NCI-H1930 (cell line): Measurements from ENCODE around the gene SP8.
A peak's percentile ranks its signal among the peaks of the same experiment; 100 is the strongest.

ENCODE experiments used
- DNase-seq, 2 experiments: peaks; one replicate each; lab custom pipeline; 2025; lab: John Stamatoyannopoulos, UW

Gene SP8

GRCh38 chr7:20754001-20754400 lies 32.7 kb downstream of the SP8 start:
- DNase-seq: no peak

- DNase-seq: no peak
Measured at GRCh38 chr7:20749906-20750305, 36.8 kb downstream of the SP8 start.

DNA sequence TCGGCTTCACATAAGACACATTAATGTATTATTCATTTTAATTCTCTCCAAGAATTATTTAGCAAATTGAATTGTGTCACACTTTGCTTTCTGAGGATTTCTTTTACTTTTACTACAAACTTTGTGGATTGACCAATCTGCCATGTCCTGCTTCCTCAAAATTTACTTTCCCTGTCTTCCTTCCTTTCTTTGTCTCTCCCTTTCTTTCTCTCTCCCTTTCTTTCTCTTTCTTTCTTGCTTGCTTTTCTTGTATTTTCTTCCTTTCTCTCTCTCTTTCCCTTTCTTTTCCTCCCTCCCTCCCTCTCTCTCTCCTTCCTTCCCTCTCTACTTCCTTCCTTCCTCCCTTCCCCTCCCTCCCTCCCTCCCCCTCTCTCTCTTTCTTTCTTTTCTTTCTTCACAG lies 37.8 kb downstream of the SP8 start:
- DNase-seq: no peak

DNA sequence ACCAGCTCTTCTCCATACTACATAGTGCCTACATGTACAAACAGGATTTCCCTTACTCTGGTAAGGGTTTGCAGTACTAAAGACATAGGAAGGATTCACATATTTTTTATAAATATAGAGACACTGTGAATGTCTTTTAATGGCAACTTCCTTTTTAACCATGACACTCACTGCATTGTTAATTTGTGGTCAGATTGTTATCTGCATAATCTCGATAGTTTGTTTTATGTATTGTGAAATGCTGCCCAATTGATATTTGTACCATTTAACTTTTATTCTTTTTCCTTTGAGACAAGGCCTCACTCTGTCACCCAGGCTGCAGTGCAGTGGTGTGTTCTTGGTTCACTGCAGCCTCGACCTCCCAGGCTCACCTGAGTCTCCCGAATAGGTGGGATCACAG lies 39.7 kb downstream of the SP8 start:
- no peak for DNase-seq

DNA sequence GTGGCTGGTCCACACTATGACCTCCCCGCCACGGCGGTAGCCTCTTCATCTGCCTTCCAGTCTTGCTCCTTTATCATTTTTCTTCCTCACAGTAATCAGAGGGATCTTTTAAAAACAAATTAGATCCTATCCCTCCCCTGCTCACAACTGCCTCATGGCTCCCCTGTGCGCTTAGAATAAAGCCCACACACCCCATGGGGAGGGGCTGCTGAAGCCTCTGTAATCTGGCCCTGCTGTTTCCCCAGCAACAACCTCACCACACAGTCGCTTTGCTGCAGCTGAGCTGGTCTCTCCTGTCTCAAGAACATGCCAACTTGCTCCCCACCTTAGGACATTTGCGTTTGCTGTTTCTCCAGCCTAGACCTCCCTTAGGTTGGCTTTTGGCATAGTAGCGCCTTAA lies 41.0 kb downstream of the SP8 start:
- DNase-seq: no peak

DNA sequence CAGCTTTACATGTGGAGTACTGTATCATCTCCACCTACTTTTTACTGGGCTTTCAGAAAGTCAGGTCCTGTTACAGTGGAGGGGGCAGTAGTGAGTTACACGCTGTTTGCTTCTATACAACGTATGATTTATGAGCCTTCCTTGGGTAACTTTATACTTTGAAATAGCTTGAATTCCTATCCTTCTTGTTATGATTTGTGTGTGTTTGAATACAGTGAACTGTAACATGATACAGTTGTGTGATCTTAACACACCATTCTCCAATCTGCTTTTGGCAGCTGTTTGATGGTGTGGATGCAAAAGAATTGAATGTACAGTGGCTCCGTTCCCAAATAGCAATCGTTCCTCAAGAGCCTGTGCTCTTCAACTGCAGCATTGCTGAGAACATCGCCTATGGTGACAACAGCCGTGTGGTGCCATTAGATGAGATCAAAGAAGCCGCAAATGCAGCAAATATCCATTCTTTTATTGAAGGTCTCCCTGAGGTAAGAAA lies 41.7 kb downstream of the SP8 start:
- DNase-seq: no peak

GRCh38 chr7:20742913-20743312 lies 43.8 kb downstream of the SP8 start:
- no peak for DNase-seq

GRCh38 chr7:20741801-20742200 lies 44.9 kb downstream of the SP8 start:
- no peak for DNase-seq

DNA sequence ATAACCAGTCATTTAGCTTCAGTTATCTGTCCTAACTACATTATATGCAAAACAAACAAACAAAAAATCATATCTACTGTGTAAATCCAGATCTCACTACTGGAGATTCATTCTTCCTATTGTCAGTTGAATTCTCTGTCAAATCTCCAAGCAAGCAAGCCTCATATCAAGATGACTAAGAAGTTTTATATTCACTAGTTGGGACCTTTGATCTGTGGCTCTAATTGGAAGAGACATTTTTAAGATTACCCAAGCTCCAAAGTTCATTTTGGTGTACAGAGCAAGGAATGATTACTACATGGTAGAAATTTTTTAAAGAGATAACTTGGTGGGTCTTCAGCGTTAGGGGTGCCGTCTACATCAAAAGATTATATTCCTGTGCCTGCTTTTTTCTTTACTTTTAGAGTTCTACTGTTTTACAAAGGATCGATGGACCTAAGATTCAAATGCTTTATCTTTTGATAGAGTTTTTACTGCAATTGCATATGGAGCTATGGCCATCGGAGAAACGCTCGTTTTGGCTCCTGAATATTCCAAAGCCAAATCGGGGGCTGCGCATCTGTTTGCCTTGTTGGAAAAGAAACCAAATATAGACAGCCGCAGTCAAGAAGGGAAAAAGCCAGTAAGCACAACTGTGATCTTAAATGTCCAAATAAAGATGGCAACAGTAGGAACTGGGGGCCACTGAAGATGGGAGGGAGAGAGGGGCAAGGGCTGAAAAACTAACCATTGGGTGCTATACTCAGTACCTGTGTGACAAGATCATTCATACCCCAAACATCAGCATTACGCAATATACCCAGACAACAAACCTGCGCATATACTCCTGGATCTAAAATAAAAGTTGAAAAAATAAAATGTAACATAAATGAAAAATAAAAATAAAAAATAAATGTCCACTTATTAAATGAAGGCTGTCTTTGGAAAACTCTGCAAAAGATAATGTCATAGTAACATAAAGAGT lies 47.9 kb downstream of the SP8 start:
- no peak for DNase-seq

- DNase-seq: peak in 1 of 2 experiments; percentile 65
Measured at GRCh38 chr7:20737840-20738448, 48.7 kb downstream of the SP8 start.

DNA sequence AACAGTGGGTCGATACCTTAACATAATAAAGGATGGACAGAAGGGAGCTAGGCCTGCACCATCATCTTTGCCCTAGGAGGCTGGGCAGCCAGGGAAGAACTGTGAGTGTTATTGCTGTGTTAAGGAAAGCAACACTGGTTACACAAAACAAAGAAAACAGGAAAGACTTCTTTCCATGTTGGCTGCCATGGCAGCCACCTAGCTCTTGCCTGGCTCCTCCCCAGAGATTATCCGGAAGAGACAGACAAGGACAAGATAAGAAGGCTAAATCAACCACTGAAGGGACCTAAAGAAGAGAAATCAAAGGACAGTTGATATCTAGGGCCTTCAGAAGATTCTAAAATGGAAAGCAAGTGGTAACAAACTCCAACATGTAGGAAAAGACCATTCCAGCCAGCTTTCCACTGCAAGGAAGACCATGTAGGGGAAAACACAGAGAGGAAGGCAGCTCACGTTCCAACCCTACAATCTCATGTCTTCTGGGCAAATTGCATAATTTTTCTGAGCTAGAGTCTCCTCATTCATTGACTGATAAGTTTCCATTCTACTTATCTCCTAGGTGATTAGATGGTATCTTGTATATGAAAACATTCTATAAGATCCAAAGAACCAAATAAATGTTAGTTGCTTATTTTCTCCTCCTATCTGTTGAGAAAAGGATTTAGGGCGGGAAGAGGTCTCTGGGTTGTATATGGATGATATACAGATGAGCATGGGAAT lies 51.2 kb downstream of the SP8 start:
- no peak for DNase-seq
